GM12801 (cell line): Measurements from ENCODE around the gene TEX9.

Experiments used
- CTCF ChIP-seq: IDR thresholded peaks from one replicate; pipeline ENCODE4 v1.5.1; 2011; ENCODE audit warnings: control low read depth; ENCODE audit not compliant: insufficient read length; ENCODE audit errors: extremely low read depth

TEX9 gene

GRCh38 chr15:56366211-56366610 lies 985 bp downstream of the TEX9 start:
- no peak for TF ChIP-seq CTCF

- no peak for TF ChIP-seq CTCF
Measured at GRCh38 chr15:56367156-56367555, 1.9 kb downstream of the TEX9 start.

- no peak for TF ChIP-seq CTCF
Measured at GRCh38 chr15:56369234-56369633, 4.0 kb downstream of the TEX9 start.

- TF ChIP-seq CTCF, result no peak
Measured at GRCh38 chr15:56371495-56372147, 6.4 kb downstream of the TEX9 start.

GRCh38 chr15:56383010-56383409 lies 17.8 kb downstream of the TEX9 start:
- TF ChIP-seq CTCF, result no peak

GRCh38 chr15:56385908-56386307 lies 20.7 kb downstream of the TEX9 start:
- no peak for TF ChIP-seq CTCF

- no peak for TF ChIP-seq CTCF
Measured at GRCh38 chr15:56390739-56391267, 25.6 kb downstream of the TEX9 start.

- no peak for TF ChIP-seq CTCF
Measured at GRCh38 chr15:56393277-56393676, 28.1 kb downstream of the TEX9 start.
